Activated naive CD4-positive, alpha-beta T cell treated with anti-CD3 and anti-CD28 coated beads, Interleukin-2, amount 10 ng/mL, durations not matched to agents 7 days and 5 days (primary cell): ENCODE data around the gene SIGLEC5.
"Not testable (repeated sequence)": the region's sequence is repeated elsewhere in the genome, so short reads cannot be mapped to it uniquely, and the experiment has no call there.

Experiments
- CTCF ChIA-PET: fragments of 350-600 bp; sonication (Branson Sonifier 250); formaldehyde crosslinking; loops from one replicate; lab custom pipeline; 2021; ENCODE audit warnings: antibody characterized with exemption; lab: Charles Lee
- DNase-seq: peaks from one replicate; pipeline ENCODE4 v3.0.0-alpha.2; 2020
- H3K27ac Mint-ChIP-seq: one replicate; pipeline ENCODE4 v1.8.0; 2021; ENCODE audit warnings: mild to moderate bottlenecking, moderate library complexity, mixed read lengths
- H3K27me3 Mint-ChIP-seq: one replicate; pipeline ENCODE4 v1.8.0; 2021; ENCODE audit warnings: mild to moderate bottlenecking, mixed read lengths
- H3K36me3 Mint-ChIP-seq: one replicate; pipeline ENCODE4 v1.8.0; 2021; ENCODE audit warnings: mixed read lengths
- H3K4me1 Mint-ChIP-seq: one replicate; pipeline ENCODE4 v1.8.0; 2021; ENCODE audit warnings: mixed read lengths
- H3K4me3 Mint-ChIP-seq: one replicate; pipeline ENCODE4 v1.8.0; 2021; ENCODE audit warnings: mild to moderate bottlenecking, moderate library complexity, mixed read lengths
- H3K9me3 Mint-ChIP-seq: one replicate; pipeline ENCODE4 v1.8.0; 2021; ENCODE audit warnings: mixed read lengths

The SIGLEC5 gene

DNA sequence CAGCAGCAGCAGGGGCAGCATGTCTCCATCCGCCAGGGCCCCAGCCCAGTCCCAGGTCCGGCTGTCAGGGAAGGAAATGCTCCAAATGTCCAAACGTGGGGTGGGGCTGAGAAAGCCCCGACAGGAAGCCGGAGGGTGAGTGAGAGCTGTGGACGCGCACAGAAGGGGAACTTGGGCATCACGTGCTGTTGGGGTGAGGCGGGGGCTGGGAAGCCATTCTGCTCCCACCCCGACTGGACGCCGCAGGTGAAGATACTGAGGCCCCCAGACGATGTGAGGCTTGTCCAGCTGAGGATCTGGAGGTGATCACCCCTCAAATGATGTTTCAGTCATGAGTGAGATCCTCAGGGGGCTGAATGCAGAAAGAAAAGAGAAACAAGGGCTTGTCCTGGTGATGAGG lies at the start of gene SIGLEC5:
TSS of gene SIGLEC5 (minus strand) at position 87 of the 400 bp plus-strand sequence. CDS start at position 21, 66 bp downstream.
- not testable (repeated sequence) for H3K27ac Mint-ChIP-seq, H3K9me3 Mint-ChIP-seq, DNase-seq, H3K4me1 Mint-ChIP-seq, H3K36me3 Mint-ChIP-seq, H3K4me3 Mint-ChIP-seq
- CTCF ChIA-PET: interaction anchor here (1.3 kb wide), 1 partner anchor 27 kb away, joined by 4 read pairs; no protein-coding TSS in a partner anchor
- H3K27me3 Mint-ChIP-seq: peaks cover 14% of the 10 kb centered on the region

DNA sequence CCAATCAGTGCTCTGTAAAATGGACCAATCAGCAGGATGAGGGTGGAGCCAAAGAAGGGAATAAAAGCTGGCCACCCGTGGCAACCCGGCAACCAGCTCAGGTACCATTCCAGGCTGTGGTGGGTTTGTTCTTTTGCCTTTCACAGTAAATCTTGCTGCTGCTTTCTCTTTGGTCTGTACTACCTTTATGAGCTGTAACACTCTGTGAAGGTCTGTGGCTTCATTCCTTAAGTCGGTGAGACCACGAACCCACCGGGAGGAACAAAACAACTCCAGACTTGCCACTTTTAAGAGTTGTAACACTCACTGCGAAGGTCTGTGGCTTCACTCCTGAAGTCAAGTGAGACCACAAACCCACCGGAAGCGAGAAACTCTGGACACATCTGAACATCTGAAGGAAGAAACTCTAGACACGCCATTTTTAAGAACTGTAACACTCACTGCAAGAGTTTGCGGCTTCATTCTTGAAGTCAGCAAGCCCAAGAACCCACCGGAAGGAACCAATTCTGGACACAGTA lies 46.4 kb upstream of the SIGLEC5 start:
- Mint-ChIP-seq H3K9me3 (peaks cover 15% of the 10 kb centered on the region), H3K27ac (peak overlapping the region; percentile 45), H3K4me3 (no peak overlapping the region), H3K4me1 (peaks cover 7% of the 10 kb centered on the region), H3K36me3 (no peaks in the 10 kb centered on the region), H3K27me3 (peaks cover 4% of the 10 kb centered on the region)
- DNase-seq: no peak
- CTCF ChIA-PET: interaction anchor here (1.1 to 2.3 kb wide), 3 partner anchors 15 to 19 kb away, joined by 3 to 13 read pairs (median 6); no protein-coding TSS in a partner anchor

DNA sequence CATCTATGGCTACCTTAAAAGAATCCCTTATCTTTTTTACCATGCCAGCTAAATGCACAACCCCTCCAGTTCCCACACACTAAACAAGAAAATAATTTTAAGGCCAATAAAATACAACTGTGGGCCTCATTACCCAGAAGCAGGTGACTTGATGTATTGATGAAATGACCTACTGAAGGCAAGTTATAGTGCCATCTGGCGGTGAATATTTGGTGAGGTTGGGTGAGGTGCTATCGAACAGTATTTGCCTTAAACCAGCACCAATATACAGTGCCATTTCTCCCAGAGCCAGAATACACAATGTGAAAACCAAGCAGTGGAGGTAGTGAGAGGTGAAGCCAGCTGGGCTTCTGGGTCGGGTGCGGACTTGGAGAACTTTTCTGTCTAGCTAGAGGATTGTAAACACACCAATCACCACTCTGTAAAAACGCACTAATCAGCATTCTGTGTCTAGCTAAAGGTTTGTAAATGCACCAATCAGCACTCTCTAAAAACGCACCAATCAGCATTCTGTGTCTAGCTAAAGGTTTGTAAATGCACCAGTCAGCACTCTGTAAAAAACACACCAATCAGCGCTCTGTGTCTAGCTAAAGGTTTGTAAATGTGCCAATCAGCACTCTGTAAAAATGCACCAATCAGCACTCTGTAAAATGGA lies 45.8 kb upstream of the SIGLEC5 start:
- not testable (repeated sequence) for H3K4me1 Mint-ChIP-seq, DNase-seq, H3K4me3 Mint-ChIP-seq, H3K27ac Mint-ChIP-seq, H3K36me3 Mint-ChIP-seq, H3K27me3 Mint-ChIP-seq
- CTCF ChIA-PET: interaction anchor here (1.1 to 2.3 kb wide), 3 partner anchors 15 to 18 kb away, joined by 3 to 13 read pairs (median 6); no protein-coding TSS in a partner anchor
- peaks cover 15% of the 10 kb centered on the region for H3K9me3 Mint-ChIP-seq

GRCh38 chr19:51668216-51668615 lies 38.0 kb upstream of the SIGLEC5 start:
- H3K9me3 Mint-ChIP-seq: no peaks in the 10 kb centered on the region
- DNase-seq: no peak
- H3K36me3 Mint-ChIP-seq: no peaks in the 10 kb centered on the region
- no peak overlapping the region for H3K4me3 Mint-ChIP-seq
- H3K4me1 Mint-ChIP-seq: no peaks in the 10 kb centered on the region
- H3K27me3 Mint-ChIP-seq: peaks cover 16% of the 10 kb centered on the region
- no peak overlapping the region for H3K27ac Mint-ChIP-seq
- CTCF ChIA-PET: no interaction called here

DNA sequence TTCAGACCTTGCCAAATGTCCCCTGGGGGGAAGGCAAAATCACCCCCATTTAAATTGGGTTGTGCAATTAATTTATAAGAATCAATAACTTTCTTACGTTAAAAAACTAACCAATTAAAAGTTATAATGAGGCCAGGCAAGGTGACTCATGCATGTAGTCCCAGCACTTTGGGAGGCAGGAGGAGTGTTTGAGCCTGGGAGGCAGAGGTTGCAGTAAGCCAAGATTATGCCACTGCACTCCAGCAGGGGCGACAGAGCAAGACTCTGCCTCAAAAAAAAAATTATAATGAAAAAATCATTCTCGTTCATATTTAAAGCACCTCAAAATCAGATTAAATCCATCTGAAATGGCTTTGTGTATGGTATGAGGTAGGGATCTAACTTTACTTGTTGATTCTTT lies 34.8 kb upstream of the SIGLEC5 start:
- no peak for DNase-seq
- Mint-ChIP-seq H3K4me1 (no peaks in the 10 kb centered on the region), H3K27ac (no peak overlapping the region), H3K9me3 (no peaks in the 10 kb centered on the region), H3K36me3 (no peaks in the 10 kb centered on the region), H3K4me3 (no peak overlapping the region), H3K27me3 (peaks cover 18% of the 10 kb centered on the region)
- CTCF ChIA-PET: no interaction called here

- Mint-ChIP-seq H3K9me3 (no peaks in the 10 kb centered on the region), H3K4me3 (no peak overlapping the region), H3K36me3 (no peaks in the 10 kb centered on the region), H3K27me3 (peaks cover 18% of the 10 kb centered on the region), H3K4me1 (no peaks in the 10 kb centered on the region), H3K27ac (no peak overlapping the region)
- CTCF ChIA-PET: no interaction called here
- DNase-seq: no peak
These were observed 33.9 kb upstream of the SIGLEC5 start for GRCh38 chr19:51664131-51664530.

GRCh38 chr19:51663650-51664049 lies 33.4 kb upstream of the SIGLEC5 start:
- no peak overlapping the region for H3K27ac Mint-ChIP-seq
- no peak overlapping the region for H3K4me3 Mint-ChIP-seq
- no peaks in the 10 kb centered on the region for H3K9me3 Mint-ChIP-seq
- CTCF ChIA-PET: interaction anchor here (0.8 kb wide), 1 partner anchor 190 kb away, joined by 3 read pairs; no protein-coding TSS in a partner anchor
- H3K27me3 Mint-ChIP-seq: peaks cover 18% of the 10 kb centered on the region
- DNase-seq: no peak
- no peaks in the 10 kb centered on the region for H3K4me1 Mint-ChIP-seq
- H3K36me3 Mint-ChIP-seq: no peaks in the 10 kb centered on the region

- CTCF ChIA-PET: interaction anchor here (0.6 to 3.6 kb wide), 8 partner anchors 9 to 240 kb away, joined by 3 to 25 read pairs (median 4); no protein-coding TSS in a partner anchor
- Mint-ChIP-seq H3K4me1 (peaks cover 5% of the 10 kb centered on the region), H3K27me3 (peaks cover 18% of the 10 kb centered on the region), H3K27ac (no peak overlapping the region), H3K9me3 (no peaks in the 10 kb centered on the region), H3K36me3 (no peaks in the 10 kb centered on the region), H3K4me3 (no peak overlapping the region)
- peak; percentile 75 for DNase-seq
These were observed 30.9 kb upstream of the SIGLEC5 start for GRCh38 chr19:51660975-51661600.

GRCh38 chr19:51654783-51655182 lies 24.6 kb upstream of the SIGLEC5 start:
- Mint-ChIP-seq H3K4me1 (peaks cover 5% of the 10 kb centered on the region), H3K36me3 (no peaks in the 10 kb centered on the region), H3K27me3 (peaks cover 9% of the 10 kb centered on the region), H3K4me3 (no peak overlapping the region), H3K27ac (no peak overlapping the region), H3K9me3 (no peaks in the 10 kb centered on the region)
- DNase-seq: no peak
- CTCF ChIA-PET: interaction anchor here (0.6 to 3.2 kb wide), 4 partner anchors 12 to 183 kb away, joined by 3 to 15 read pairs (median 6); no protein-coding TSS in a partner anchor

DNA sequence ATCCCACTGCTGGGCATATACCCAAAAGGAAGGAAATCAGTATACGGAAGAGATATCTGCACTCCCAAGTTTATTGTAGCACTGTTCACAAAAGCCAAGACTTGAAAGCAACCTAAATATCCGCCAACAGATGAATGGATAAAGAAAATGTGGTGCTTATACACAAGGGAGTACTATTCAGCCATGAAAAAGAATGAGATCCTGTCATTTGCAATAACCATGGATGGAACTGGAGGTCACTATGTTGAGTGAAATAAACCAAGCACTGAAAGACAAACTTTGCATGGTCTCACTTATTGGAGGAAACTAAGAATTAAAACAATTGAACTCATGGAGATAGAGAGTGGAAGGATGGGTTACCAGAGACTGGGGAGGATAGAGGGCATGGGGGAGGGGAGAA lies 23.0 kb upstream of the SIGLEC5 start:
- Mint-ChIP-seq H3K4me3 (no peak overlapping the region), H3K36me3 (no peaks in the 10 kb centered on the region), H3K4me1 (peaks cover 5% of the 10 kb centered on the region), H3K27me3 (peaks cover 9% of the 10 kb centered on the region), H3K27ac (no peak overlapping the region), H3K9me3 (no peaks in the 10 kb centered on the region)
- no peak for DNase-seq
- CTCF ChIA-PET: interaction anchor here (3.2 kb wide), 1 partner anchor 180 kb away, joined by 15 read pairs; no protein-coding TSS in a partner anchor

GRCh38 chr19:51652266-51652665 lies 22.1 kb upstream of the SIGLEC5 start:
- no peak overlapping the region for H3K27ac Mint-ChIP-seq
- H3K4me3 Mint-ChIP-seq: no peak overlapping the region
- no peaks in the 10 kb centered on the region for H3K36me3 Mint-ChIP-seq
- peaks cover 5% of the 10 kb centered on the region for H3K4me1 Mint-ChIP-seq
- no peaks in the 10 kb centered on the region for H3K9me3 Mint-ChIP-seq
- CTCF ChIA-PET: no interaction called here
- no peak for DNase-seq
- peaks cover 9% of the 10 kb centered on the region for H3K27me3 Mint-ChIP-seq

DNA sequence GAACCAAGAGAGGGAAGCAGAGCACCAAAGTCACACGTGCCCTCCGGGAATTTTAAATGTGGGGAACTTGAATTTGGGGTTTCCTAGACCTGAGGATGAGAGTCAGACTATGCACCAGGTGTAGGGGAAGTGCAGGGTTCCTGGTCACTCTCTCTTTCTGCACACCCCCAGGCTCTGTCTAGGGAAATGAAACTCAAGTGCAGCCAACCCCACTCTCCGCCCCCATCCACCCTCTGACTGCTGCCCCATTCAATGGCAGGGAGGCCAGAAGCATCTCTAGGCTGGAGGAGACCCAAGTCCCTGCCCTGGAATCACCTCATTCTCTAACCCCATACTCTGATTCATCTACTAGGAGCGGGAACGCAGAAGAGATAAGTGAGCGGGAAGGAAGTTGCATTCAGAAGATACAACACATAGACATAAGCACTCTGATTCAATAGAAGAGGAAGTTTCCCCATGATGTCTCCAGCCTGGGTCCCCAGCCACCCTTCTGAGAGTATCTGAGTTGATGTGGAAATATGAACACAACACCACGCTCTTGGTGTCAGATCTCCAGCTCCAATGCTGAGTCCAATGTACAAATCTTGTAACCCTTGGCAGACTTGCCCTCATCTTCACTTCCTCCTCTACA lies 21.1 kb upstream of the SIGLEC5 start:
- CTCF ChIA-PET: no interaction called here
- no peak for DNase-seq
- H3K9me3 Mint-ChIP-seq: no peaks in the 10 kb centered on the region
- no peaks in the 10 kb centered on the region for H3K4me1 Mint-ChIP-seq
- H3K4me3 Mint-ChIP-seq: no peak overlapping the region
- H3K36me3 Mint-ChIP-seq: no peaks in the 10 kb centered on the region
- H3K27ac Mint-ChIP-seq: no peak overlapping the region
- H3K27me3 Mint-ChIP-seq: peaks cover 9% of the 10 kb centered on the region

DNA sequence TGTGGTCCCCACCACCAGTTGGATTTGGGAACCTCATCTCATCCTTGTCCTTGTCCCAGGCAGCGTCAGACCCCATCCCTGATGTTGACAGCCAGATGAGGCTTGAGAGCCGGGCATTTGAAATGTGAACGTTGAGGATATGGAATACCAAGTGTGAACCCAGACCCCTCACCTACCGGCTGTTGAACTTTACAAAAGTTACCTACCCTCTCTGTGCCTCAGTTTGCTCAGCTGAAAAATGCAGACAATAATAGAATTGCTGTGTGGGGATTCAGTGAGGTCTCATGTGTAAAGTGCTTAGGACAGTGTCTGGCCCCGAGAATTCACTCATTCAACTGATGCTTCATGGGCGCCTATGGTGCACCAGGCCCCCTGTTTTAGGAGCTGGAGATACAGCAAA lies 17.1 kb upstream of the SIGLEC5 start:
- H3K36me3 Mint-ChIP-seq: no peaks in the 10 kb centered on the region
- no peaks in the 10 kb centered on the region for H3K4me1 Mint-ChIP-seq
- no peak for DNase-seq
- H3K4me3 Mint-ChIP-seq: no peak overlapping the region
- CTCF ChIA-PET: interaction anchor here (1.1 kb wide), 1 partner anchor 10 kb away, joined by 3 read pairs; no protein-coding TSS in a partner anchor
- peaks cover 24% of the 10 kb centered on the region for H3K27me3 Mint-ChIP-seq
- no peaks in the 10 kb centered on the region for H3K9me3 Mint-ChIP-seq
- H3K27ac Mint-ChIP-seq: no peak overlapping the region

GRCh38 chr19:51646730-51647129 lies 16.5 kb upstream of the SIGLEC5 start, which contains the start of gene SIGLEC14:
TSS of gene SIGLEC14 (minus strand) at chr19:51646825. CDS start at chr19:51646759, 66 bp downstream.
- DNase-seq, H3K4me1 Mint-ChIP-seq, H3K27ac Mint-ChIP-seq, H3K4me3 Mint-ChIP-seq, H3K9me3 Mint-ChIP-seq, H3K36me3 Mint-ChIP-seq: not testable (repeated sequence)
- H3K27me3 Mint-ChIP-seq: peaks cover 24% of the 10 kb centered on the region
- CTCF ChIA-PET: interaction anchor here (1.1 kb wide), 1 partner anchor 10 kb away, joined by 3 read pairs; no protein-coding TSS in a partner anchor
